DOHH2 (cell line): ENCODE data around the gene PDE4D.

Source experiments
- H3F3A ChIP-seq: fragments of 200-600 bp; sonication (generic), shearing (Covaris generic); 2 replicates; pipeline ENCODE4 v1.6.0; 2016; ENCODE audit warnings: antibody characterized with exemption, mild to moderate bottlenecking; ENCODE audit not compliant: control insufficient read depth, insufficient read depth
- H3K27ac ChIP-seq: fragments of 200-600 bp; sonication (generic); 2 replicates; pipeline ENCODE4 v1.5.1; 2014; ENCODE audit warnings: low read depth, mild to moderate bottlenecking, low read length, moderate library complexity
- H3K27me3 ChIP-seq: fragments of 200-600 bp; sonication (generic); 2 replicates; pipeline ENCODE4 v1.6.1; 2014; ENCODE audit warnings: mild to moderate bottlenecking, low read length, mixed read lengths; ENCODE audit not compliant: control insufficient read depth
- H3K36me3 ChIP-seq: fragments of 200-600 bp; sonication (generic); 2 replicates; pipeline ENCODE4 v1.6.1; 2014; ENCODE audit warnings: mild to moderate bottlenecking, low read length, moderate library complexity, mixed read lengths; ENCODE audit not compliant: control insufficient read depth
- H3K4me1 ChIP-seq: fragments of 200-600 bp; sonication (generic); 2 replicates; pipeline ENCODE4 v1.6.1; 2014; ENCODE audit warnings: mild to moderate bottlenecking, low read length, mixed read lengths; ENCODE audit not compliant: control insufficient read depth
- H3K4me2 ChIP-seq: fragments of 200-600 bp; sonication (generic); 2 replicates; pipeline ENCODE4 v1.6.0; 2014; ENCODE audit warnings: mild to moderate bottlenecking, low read length, moderate library complexity
- H3K4me3 ChIP-seq: fragments of 200-600 bp; sonication (generic); 2 replicates; pipeline ENCODE4 v1.5.1; 2014; ENCODE audit warnings: mild to moderate bottlenecking, low read length, mixed read lengths
- H3K79me2 ChIP-seq: fragments of 200-600 bp; sonication (generic); 2 replicates; pipeline ENCODE4 v1.6.1; 2014; ENCODE audit warnings: mild to moderate bottlenecking, low read length, mixed read lengths; ENCODE audit not compliant: control insufficient read depth
- H3K9me2 ChIP-seq: fragments of 200-600 bp; sonication (generic); replicated peaks from 2 replicates; pipeline ENCODE4 v1.6.1; 2014; ENCODE audit warnings: mild to moderate bottlenecking, low read length, mixed read lengths; ENCODE audit not compliant: control insufficient read depth
- H3K9me3 ChIP-seq: fragments of 200-600 bp; sonication (generic); 2 replicates; pipeline ENCODE4 v1.6.1; 2014; ENCODE audit warnings: antibody characterized with exemption, low read length, mixed read lengths; ENCODE audit not compliant: control insufficient read depth, insufficient read depth
- H4K20me1 ChIP-seq: fragments of 200-600 bp; sonication (generic); 2 replicates; pipeline ENCODE4 v1.6.0; 2014; ENCODE audit warnings: low read depth, mild to moderate bottlenecking, antibody characterized with exemption, low read length, moderate library complexity; ENCODE audit not compliant: control insufficient read depth, insufficient read depth
- EZH2phosphoT487 ChIP-seq: fragments of 200-600 bp; sonication (generic); IDR thresholded peaks from 2 replicates; pipeline ENCODE4 v1.6.1; 2017; ENCODE audit warnings: borderline replicate concordance, mild to moderate bottlenecking, antibody characterized with exemption, low read length, moderate library complexity, mixed read lengths
- TF ChIP-seq, protein P1 (sequence below): fragments of 200-600 bp; sonication (generic); IDR thresholded peaks from one replicate; pipeline ENCODE4 v1.5.1; 2014; ENCODE audit warnings: antibody characterized with exemption, mild to moderate bottlenecking, low read depth, low read length; ENCODE audit not compliant: poor library complexity, severe bottlenecking

PDE4D gene

DNA sequence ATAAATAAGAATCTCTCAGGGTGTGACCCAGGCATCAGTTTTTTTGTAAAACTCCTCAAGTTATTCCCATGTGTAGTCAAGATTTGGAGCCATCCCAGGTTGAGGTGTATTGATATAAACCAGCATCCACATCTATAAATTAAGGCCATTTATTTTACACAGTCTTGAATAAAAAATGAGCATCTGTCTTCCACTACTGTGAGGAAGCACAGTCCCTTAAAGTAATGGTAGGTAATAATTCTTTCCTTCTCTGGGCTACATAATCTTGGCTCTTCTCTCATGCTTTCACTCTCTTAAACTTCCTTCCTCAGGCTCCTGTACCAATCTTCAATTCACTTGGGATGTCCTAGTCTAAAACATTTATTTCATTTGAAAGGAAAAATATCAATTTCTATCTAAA is 110.3 kb downstream of the PDE4D start:
- H3K4me3 ChIP-seq: no peak overlapping the region
- no peaks in the 10 kb centered on the region for H3K36me3 ChIP-seq
- TF ChIP-seq, protein P1, sequence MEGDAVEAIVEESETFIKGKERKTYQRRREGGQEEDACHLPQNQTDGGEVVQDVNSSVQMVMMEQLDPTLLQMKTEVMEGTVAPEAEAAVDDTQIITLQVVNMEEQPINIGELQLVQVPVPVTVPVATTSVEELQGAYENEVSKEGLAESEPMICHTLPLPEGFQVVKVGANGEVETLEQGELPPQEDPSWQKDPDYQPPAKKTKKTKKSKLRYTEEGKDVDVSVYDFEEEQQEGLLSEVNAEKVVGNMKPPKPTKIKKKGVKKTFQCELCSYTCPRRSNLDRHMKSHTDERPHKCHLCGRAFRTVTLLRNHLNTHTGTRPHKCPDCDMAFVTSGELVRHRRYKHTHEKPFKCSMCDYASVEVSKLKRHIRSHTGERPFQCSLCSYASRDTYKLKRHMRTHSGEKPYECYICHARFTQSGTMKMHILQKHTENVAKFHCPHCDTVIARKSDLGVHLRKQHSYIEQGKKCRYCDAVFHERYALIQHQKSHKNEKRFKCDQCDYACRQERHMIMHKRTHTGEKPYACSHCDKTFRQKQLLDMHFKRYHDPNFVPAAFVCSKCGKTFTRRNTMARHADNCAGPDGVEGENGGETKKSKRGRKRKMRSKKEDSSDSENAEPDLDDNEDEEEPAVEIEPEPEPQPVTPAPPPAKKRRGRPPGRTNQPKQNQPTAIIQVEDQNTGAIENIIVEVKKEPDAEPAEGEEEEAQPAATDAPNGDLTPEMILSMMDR: no peak
- TF ChIP-seq EZH2phosphoT487: no peak
- no peaks in the 10 kb centered on the region for H3K27me3 ChIP-seq
- no peak overlapping the region for H3K27ac ChIP-seq
- no peaks in the 10 kb centered on the region for H4K20me1 ChIP-seq
- H3K9me3 ChIP-seq: no peaks in the 10 kb centered on the region
- no peaks in the 10 kb centered on the region for H3K79me2 ChIP-seq
- no peaks in the 10 kb centered on the region for H3K9me2 ChIP-seq
- no peaks in the 10 kb centered on the region for H3F3A ChIP-seq
- H3K4me1 ChIP-seq: no peaks in the 10 kb centered on the region
- H3K4me2 ChIP-seq: no peak overlapping the region

DNA sequence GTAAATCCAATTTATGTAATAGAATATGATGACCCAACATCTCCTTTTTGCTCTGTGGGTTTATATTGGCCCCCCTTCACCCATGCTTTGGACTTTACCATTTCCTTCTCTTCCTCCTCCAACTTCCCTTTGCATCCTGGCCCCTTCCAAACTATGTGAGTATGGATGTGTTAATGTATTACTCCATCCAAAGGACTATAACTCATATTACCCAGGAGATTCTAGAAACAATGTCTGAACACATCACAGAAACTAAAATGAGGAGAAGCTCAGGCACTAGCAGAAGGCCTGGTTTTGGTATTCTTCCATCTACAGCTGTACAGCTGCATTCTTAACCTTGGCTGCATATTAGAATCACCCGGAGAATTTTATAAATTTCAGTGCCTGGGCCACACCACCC is 110.7 kb downstream of the PDE4D start:
- H3K79me2 ChIP-seq: no peaks in the 10 kb centered on the region
- H3K4me3 ChIP-seq: no peak overlapping the region
- H3F3A ChIP-seq: no peaks in the 10 kb centered on the region
- H3K27me3 ChIP-seq: no peaks in the 10 kb centered on the region
- H3K9me3 ChIP-seq: no peaks in the 10 kb centered on the region
- H3K36me3 ChIP-seq: no peaks in the 10 kb centered on the region
- TF ChIP-seq, protein P1: no peak
- no peak for TF ChIP-seq EZH2phosphoT487
- no peak overlapping the region for H3K27ac ChIP-seq
- no peak overlapping the region for H3K4me2 ChIP-seq
- H4K20me1 ChIP-seq: no peaks in the 10 kb centered on the region
- H3K9me2 ChIP-seq: no peaks in the 10 kb centered on the region
- no peaks in the 10 kb centered on the region for H3K4me1 ChIP-seq

DNA sequence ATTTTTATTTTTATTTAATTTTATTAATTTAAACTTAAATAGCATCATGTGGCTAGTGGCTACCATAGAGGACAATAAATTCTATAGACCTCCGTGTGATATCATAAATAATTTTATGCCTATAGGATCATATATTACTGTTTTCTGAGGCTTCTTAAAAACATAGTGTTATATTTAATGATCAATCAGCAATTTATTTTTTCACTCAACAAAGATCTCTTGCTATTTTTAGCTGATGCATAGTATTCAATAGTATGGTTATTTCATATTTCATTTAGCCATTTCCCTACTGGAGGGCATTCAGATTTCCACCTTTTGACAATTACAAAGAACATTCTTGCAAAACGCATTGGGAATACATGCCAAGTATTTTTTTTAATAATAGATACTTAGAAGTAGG is 114.1 kb downstream of the PDE4D start:
- H3K27me3 ChIP-seq: no peaks in the 10 kb centered on the region
- H3F3A ChIP-seq: no peaks in the 10 kb centered on the region
- H3K4me2 ChIP-seq: no peak overlapping the region
- no peaks in the 10 kb centered on the region for H3K9me3 ChIP-seq
- H3K4me1 ChIP-seq: no peaks in the 10 kb centered on the region
- TF ChIP-seq EZH2phosphoT487: no peak
- TF ChIP-seq, protein P1: no peak
- no peaks in the 10 kb centered on the region for H4K20me1 ChIP-seq
- no peak overlapping the region for H3K4me3 ChIP-seq
- no peaks in the 10 kb centered on the region for H3K79me2 ChIP-seq
- H3K36me3 ChIP-seq: no peaks in the 10 kb centered on the region
- no peaks in the 10 kb centered on the region for H3K9me2 ChIP-seq
- H3K27ac ChIP-seq: no peak overlapping the region

DNA sequence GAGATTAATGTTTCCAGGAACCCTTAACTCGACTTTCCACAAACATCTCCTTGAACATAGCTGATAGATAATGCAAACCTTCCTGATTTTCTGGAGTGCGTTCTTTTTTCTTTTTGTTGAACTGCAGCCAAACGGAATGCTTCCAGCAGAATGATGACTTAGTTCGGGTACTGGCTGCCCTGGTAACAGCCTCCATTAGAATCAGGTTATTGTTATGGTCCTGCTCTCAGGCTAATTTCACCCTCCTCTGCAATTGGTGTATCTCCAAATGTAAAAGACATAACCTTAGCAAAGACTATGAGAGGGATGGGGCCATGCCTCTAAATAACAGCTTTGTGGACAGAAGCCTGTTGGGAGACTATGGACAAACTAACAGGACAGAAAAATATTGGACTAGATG is 116.5 kb downstream of the PDE4D start:
- H3K27ac ChIP-seq: no peak overlapping the region
- no peaks in the 10 kb centered on the region for H3K4me1 ChIP-seq
- TF ChIP-seq, protein P1: no peak
- TF ChIP-seq EZH2phosphoT487: no peak
- H3K36me3 ChIP-seq: no peaks in the 10 kb centered on the region
- no peak overlapping the region for H3K4me2 ChIP-seq
- H3K79me2 ChIP-seq: no peaks in the 10 kb centered on the region
- no peaks in the 10 kb centered on the region for H3F3A ChIP-seq
- no peaks in the 10 kb centered on the region for H3K27me3 ChIP-seq
- no peak overlapping the region for H3K4me3 ChIP-seq
- H3K9me3 ChIP-seq: no peaks in the 10 kb centered on the region
- H4K20me1 ChIP-seq: no peaks in the 10 kb centered on the region
- H3K9me2 ChIP-seq: no peaks in the 10 kb centered on the region
